HG03045 (cell line): ENCODE measurements around the gene LRP10.
A peak's percentile ranks its signal among the peaks of the same experiment; 100 is the strongest.

ENCODE experiments used
- ATAC-seq: cut with Tn5 transposase; IDR thresholded peaks from one replicate; pipeline ENCODE4 v1.9.1; 2021; ENCODE audit warnings: mild to moderate bottlenecking, moderate library complexity; ENCODE audit not compliant: unreplicated experiment

The LRP10 gene

DNA sequence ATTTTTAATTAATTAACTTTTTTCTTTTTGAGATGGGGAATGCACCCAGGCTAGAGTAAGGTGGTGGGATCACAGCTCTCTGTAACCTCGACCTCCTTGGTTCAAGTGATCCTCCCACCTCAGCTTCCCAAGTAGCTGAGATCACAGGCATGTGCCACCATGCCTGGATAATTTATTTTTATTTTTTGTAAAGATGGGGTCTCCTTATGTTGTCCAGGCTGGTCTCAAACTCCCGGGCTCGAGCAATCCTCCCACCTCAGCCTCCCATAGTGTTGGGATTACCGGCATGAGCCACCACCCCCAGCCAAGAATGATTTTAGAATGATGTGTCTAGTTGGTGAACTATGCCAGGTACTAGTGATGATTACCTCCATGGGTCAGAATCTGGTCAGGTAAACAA is 6.6 kb upstream of the LRP10 start:
- no peak for ATAC-seq

DNA sequence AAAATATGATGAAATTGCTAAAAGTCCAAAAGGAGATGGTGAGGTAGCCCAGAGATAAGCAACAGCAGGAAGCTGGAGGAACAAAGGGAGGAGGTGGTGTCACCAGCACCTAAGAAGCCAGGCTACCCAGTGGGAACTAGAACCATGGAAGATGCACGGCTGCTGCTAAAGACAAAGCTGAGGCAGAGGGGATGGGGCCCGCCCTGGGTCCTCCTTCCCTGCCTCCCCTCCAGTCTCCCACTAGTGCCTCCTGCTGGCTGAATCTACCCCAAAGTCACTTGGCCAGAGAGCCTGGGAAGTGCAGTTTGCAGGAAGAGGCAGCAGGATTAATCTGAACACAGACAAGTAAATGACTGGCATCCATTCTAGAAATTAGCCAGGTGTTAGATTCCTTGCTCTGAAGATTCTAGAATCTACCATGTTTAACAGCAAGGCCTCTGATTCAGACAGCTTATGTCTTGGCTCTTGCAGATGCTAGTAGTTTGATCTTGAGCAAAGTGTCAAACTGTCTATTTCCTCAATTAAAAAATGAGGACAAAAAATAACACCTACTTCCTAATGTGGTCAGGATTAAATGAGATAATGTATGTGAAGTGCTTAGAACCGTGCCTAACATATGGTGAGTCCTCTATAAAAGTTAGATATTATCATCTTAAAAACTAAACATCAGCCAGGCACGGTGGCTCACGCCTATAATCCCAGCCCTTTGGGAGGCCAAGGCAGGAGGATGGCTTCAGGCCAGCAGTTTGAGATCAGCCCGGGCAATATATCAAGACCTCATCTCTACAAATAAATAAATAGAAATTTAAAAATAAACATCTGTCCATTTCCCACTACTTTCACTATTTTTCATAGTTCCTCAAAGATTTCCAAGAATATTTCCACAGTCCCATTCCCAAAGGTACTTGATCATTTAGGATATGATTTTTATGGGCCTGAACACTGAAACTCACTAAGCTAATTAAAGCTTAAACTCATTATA is 5.8 kb upstream of the LRP10 start:
- no peak for ATAC-seq

DNA sequence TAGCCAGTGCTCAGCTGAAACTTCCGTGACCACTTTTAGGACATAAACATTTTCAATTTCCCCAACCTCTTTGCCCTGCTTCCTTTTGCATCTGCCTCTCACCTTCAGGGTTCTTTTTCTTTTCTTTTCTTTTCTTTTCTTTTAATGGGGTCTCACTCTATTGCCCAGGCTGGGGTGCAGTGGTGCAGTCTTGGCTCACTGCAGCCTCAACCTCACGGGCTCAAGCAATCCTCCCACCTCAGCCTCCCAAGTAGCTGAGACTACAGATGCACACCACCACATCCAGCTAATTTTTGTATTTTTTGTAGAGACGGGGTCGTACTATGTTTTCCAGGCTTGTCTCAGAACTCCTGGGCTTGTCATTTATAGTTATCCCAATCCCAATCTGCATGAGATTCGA is 4.7 kb upstream of the LRP10 start:
- ATAC-seq, result no peak

DNA sequence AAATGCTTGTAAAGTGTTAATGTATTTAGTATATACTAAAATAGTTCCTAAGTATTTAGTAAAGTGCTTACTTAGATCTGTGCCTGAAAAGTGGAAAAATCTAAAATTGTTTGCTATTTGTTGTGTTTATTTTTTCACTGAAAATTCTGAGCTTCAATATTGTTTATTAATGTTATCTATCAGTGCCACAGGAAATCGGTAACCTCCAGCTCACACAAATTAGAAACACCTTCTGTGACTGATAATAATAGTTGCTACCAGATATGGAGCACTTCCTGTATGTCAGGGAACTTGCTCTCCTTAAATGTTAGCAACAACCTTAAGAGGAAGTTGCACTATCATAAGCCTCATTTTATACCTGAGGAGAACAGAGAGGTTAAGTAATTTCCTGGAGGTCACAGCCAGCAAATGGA is 723 bp upstream of the LRP10 start:
- ATAC-seq, result peak; percentile 20

DNA sequence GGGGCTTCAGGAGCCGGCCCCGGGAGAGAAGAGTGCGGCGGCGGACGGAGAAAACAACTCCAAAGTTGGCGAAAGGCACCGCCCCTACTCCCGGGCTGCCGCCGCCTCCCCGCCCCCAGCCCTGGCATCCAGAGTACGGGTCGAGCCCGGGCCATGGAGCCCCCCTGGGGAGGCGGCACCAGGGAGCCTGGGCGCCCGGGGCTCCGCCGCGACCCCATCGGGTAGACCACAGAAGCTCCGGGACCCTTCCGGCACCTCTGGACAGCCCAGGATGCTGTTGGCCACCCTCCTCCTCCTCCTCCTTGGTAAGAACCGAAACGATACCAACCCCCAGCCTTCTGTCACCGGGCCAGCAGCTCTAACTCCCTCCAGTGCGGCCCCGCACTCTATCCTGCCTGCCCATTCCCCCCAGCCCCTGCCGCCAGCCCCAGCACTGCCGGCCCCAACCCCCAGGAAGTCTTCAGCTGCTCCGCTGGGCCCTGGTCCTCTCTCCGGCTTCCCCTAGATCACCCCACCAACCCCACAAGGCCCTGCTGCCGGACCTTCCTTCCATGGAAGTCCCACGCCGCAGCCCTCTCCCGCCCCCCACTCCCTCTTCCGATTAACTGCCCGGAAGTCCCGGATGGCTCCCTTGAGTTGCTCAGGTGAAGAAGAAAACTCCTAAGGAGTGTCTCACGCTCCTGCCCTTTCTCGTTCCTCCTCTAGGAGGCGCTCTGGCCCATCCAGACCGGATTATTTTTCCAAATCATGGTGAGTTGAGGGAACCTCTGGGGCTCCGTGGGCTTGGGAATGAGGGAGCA is 693 bp downstream of the LRP10 start:
- ATAC-seq, result peak; percentile 23

- ATAC-seq, result no peak
Observed at GRCh38 chr14:22872833-22873520, 1.4 kb downstream of the LRP10 start.

DNA sequence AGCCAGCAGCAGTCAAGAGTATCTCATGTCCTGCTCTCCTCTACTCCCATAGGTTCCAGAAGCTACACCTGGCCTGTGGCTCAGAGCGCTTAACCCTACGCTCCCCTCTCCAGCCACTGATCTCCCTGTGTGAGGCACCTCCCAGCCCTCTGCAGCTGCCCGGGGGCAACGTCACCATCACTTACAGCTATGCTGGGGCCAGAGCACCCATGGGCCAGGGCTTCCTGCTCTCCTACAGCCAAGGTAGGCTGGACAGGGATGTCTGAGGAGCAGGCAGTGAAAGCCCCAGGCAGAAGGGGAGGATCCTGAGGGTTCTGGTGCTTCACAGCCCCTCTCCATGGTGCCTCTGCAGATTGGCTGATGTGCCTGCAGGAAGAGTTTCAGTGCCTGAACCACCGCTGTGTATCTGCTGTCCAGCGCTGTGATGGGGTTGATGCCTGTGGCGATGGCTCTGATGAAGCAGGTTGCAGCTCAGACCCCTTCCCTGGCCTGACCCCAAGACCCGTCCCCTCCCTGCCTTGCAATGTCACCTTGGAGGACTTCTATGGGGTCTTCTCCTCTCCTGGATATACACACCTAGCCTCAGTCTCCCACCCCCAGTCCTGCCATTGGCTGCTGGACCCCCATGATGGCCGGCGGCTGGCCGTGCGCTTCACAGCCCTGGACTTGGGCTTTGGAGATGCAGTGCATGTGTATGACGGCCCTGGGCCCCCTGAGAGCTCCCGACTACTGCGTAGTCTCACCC is 3.6 kb downstream of the LRP10 start:
- no peak for ATAC-seq

GRCh38 chr14:22875748-22876319 is 4.3 kb downstream of the LRP10 start:
- no peak for ATAC-seq

DNA sequence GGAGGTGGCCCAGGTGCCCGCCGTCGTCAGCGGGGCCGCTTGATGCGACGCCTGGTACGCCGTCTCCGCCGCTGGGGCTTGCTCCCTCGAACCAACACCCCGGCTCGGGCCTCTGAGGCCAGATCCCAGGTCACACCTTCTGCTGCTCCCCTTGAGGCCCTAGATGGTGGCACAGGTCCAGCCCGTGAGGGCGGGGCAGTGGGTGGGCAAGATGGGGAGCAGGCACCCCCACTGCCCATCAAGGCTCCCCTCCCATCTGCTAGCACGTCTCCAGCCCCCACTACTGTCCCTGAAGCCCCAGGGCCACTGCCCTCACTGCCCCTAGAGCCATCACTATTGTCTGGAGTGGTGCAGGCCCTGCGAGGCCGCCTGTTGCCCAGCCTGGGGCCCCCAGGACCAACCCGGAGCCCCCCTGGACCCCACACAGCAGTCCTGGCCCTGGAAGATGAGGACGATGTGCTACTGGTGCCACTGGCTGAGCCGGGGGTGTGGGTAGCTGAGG is 5.5 kb downstream of the LRP10 start:
- ATAC-seq, result no peak

- ATAC-seq, result no peak
Observed at GRCh38 chr14:22878271-22879246, 7.0 kb downstream of the LRP10 start.

GRCh38 chr14:22882064-22882463 is 10.5 kb downstream of the LRP10 start:
- ATAC-seq, result no peak

- ATAC-seq, result no peak
Observed at GRCh38 chr14:22882529-22883172, 11.1 kb downstream of the LRP10 start.

DNA sequence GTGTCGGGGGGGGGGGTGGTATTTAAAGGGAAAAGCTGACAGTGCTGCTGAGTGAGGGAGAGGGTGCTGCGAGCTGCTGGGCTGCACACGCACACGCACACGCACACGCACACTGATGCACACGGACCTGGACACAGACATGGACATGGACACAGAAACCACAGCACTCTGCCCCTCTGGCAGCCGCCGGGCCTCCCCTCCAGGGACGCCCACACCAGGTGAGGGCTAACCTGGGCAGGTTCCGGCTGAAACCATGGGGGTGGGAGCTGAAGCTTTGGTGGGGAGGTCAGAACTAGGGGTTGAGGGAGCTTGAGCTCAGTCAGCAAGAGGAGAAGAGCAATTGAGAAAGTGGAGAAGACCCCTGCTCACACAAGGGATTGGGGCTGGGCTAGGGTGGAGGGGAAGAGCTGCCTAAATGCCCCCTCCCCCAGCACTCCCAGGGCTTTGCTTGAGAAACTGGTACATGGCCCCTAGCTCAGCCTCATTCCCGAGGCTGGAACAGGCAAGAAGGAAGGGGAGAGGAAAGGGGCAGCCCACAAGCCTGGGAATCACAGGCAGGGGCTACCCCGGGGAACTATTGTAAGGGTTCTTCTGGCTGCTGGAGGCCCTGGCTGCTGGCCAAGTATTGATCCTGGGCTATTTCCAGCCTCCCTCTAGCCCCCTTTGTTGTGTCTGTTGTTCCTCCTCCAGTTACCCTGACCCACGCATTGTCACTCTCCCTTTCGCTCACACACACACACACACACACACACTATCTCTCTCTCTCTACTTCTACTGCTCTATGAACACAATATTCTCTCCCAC is 11.8 kb downstream of the LRP10 start, which contains the start of gene REM2:
Gene REM2 (plus strand): TSS at position 50 of the 804 bp plus-strand sequence. CDS start 66 bp downstream, at position 116.
- ATAC-seq, result no peak

- ATAC-seq, result no peak
Observed at GRCh38 chr14:22884076-22884737, 12.7 kb downstream of the LRP10 start.

- no peak for ATAC-seq
Observed at GRCh38 chr14:22884738-22885523, 13.4 kb downstream of the LRP10 start.

- ATAC-seq, result no peak
Observed at GRCh38 chr14:22885975-22886374, 14.4 kb downstream of the LRP10 start.
